Measurements from ENCODE around the gene ZCCHC2.
A peak's percentile ranks its signal among the peaks of the same experiment; 100 is the strongest.

The ZCCHC2 gene

DNA sequence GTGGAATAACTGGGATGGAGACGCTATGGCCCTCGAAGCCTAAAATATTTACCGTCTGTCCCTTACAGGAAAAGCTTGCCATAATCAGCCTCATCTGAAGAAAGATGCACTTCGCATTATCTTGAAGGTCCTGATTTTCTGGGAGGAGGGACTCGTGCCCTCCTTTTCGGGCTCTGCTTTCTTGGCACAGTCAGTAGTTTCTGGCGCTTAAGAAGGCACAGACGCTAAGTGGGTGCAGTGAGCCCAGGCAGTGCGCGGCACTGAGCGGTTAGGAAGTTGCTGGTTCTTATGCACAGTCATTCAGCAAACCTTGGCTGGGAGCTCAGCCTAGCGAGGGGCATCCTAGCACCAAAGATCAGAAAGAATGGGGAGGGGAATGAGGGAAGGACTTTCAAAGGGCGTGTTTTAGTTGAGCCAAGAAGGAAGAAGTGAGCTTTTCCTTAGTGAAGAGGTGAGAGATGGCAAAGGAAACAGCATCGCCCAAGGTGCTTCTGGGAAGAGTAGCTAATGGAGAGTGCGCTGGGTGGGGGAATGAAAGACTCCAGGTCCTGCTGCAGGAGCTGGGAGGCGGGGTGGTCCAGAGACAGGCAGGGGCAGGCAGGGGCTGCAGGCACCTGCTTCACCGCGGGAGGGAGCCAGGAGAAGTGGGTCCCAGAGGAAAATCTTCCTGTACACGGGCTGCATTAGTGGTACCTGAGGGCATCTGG, 64.1 kb downstream of the ZCCHC2 start:
- no peak for TF ChIP-seq POLR2A (IDR thresholded peaks at IDR 0.05; ENCODE audit: low read depth, low read length)
- no peak for FAIRE-seq
- no peak for DNase-seq (ENCODE audit: insufficient read length, low spot score)

DNA sequence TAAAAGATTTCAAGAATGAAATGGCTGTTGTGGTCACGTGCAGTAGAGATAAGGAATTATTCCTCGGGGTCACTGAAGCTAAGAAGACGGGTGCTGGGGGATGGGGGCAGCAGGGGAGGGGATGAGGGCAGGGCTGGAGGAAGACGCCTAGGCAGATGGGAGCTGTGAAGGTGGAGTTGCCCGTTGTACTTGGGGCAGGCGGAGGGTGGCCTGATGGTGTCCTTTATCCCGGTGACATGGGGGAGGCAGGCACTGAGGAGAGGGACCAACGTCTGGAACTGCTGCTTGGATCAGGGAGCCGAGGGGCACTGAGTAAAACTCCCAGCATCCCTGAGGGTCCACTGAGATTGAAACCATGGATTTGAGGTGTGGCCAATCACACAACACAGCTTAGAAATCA, 64.9 kb downstream of the ZCCHC2 start:
- no peak for TF ChIP-seq POLR2A (IDR thresholded peaks at IDR 0.05; ENCODE audit: low read depth, low read length)
- FAIRE-seq (no peak), DNase-seq (ENCODE audit: insufficient read length, low spot score) (no peak)

DNA sequence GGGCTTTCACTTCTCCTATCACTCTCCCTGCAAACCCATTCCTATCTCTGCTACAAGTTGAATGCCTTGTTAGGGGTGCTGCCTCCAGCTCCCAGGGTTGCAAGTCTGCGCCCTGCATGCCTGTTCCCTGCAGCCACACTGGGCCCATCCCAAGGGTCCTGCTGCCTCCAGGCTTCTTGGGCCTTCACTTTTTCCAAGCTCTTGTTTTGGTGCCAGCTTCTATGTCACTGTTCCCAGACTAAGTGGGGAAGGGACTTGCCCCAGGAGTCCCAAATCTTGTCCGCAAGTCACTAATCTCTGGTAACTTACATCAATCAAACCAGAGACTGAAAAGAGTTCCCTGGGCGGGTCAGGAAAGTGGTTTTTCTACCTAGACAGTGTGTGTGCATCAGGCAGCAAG, 65.4 kb downstream of the ZCCHC2 start:
- DNase-seq (ENCODE audit: insufficient read length, low spot score) (no peak), FAIRE-seq (no peak)

DNA sequence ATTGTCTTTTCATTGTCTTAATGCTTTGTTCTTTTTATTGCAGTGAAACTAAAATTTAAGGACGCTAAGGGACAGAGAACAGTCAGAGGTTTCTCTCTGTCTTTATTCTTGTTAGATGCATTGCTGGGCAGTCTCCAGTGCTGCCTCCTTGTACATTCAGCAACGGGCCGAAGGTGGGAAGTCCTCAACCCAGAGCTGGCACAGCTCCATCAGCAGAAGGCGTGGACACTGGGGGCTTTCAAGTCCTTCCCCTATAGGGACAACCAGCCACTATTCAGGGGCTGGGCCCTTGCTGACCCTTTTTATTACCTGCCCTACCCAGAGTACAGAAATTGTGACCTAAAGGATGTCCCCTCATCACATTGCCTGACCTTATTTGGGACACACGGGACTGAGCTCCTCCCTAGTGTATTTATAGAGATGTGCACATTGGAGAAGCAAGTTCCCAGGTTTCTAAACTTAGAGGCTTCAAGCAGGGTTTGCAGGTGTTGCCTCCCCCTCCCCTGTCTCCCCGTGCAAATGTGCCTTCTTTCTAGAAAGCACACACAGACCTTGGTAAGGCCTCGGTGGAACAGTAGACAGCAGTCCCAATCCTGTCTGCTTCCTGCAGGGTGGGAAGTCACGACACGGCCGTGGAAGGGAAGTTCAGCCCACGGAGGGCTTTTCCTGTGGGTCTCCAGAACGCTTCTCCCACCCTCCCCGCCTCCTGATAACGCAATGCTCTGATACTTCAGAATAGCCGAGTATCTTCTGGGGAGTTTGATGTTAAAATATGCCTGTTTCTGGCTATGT, 68.2 kb downstream of the ZCCHC2 start:
- TF ChIP-seq POLR2A (IDR thresholded peaks at IDR 0.05; ENCODE audit: low read depth, low read length), result no peak
- FAIRE-seq (no peak), DNase-seq (ENCODE audit: insufficient read length, low spot score) (no peak)

More for the DNA sequence above, 65.4 kb downstream of the ZCCHC2 start:
- no peak for TF ChIP-seq POLR2A (IDR thresholded peaks at IDR 0.05; ENCODE audit: low read depth, low read length)

DNA sequence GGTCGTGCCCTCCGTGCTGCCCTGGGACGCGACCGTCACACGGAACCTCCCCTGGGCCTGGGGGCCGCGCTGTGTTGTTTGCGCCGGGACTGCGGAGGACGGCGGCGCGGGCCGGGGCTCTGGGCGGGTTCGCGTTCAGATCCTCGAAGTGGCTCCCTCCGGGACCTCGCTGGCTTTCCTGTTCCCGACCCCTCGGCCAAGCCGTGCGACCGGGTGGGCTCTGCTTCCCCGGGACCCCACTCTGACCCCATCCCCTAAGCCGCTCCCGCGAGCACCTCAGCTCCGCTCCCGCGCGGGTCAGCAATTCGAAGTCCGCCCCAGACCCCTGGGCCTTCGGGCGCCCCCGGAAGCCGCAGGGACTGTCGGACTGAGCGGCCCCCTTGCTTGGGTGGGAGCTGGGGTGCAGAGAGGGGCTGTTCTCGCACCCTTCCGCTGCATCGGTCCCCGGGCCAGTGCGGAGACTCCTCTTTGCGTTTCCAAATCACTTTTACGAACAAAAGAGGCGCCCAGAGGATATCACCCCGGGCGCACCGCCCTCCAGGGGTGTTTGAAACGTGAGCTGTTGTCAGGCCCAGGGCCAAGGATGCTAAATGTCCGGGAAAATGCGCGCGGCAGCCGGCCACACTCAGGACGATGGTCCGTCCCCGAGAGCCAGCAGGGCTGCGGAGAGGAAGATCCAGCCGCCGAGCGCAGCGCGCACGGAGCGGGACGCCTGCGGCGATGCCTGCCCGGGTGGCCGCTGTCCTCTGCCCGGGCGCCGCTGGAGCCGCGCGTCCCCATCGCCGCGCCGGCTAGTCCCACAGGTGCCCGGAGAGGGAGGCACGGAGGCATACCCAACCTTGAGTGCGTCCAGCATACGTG, 73.5 kb downstream of the ZCCHC2 start:
- DNase-seq (ENCODE audit: insufficient read length, low spot score) (no peak), FAIRE-seq (no peak)
- TF ChIP-seq POLR2A (IDR thresholded peaks at IDR 0.05; ENCODE audit: low read depth, low read length), result no peak

DNA sequence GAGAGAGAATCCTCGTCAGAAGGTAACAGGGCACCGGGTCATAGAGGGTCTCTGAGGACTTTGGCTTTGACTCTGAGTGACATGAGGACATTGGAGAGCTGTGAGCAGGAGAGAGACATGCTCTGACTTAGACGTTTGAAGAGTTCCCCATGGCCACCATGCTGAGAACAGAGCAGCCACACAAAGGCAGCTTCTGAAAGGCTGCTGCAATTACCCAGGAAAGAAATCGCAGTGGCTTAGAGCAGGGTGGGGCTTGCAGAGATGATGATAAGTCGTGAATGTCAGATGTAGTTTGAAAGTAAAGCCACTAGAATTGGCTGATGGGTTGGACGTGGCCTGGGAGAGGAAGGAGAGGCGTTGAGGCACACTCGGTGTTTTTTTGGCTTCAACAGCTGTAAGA, 79.0 kb downstream of the ZCCHC2 start:
- TF ChIP-seq POLR2A (IDR thresholded peaks at IDR 0.05; ENCODE audit: low read depth, low read length), result no peak
- FAIRE-seq (no peak), DNase-seq (ENCODE audit: insufficient read length, low spot score) (no peak)

DNA sequence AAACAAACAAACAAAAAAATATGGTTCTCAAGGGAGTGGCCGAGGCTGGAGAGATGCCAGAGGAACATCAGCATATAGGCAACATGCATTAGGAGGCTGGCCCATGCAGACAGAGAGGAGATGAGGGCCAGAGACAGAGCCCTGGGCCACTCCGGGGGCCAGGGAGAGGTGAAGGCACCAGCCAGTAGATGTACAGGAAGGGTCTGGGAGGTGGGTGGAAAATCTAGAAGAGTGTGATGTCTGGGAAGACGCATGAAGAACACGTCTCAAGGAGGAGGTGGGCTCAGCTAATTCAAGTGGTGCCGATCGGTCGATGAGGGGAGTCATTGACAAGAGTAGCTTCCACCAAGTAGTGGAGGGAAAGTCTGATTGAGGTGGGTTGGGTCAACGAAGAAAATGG, 79.9 kb downstream of the ZCCHC2 start:
- DNase-seq (ENCODE audit: insufficient read length, low spot score), result no peak
- FAIRE-seq, result no peak
- no peak for TF ChIP-seq POLR2A (IDR thresholded peaks at IDR 0.05; ENCODE audit: low read depth, low read length)

DNA sequence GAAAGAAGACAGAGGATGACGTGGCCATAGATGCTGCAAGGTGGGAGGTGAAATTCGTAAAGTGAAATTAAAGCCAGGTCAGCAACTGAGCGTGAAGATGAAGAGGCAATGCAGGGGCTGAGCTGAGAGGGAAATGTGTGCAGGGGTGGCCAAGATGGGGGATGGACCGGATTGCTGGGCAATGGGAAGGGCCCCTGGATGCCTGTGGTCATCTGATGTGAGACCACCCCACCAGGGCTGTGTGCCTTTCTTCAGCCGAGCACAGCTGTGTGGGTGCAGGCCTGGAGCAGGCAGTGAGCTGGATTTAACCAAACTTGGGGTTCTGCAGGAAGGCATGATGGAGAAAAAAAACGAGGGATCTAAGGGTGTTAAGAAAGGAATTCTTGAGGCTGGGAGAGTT, 80.4 kb downstream of the ZCCHC2 start:
- FAIRE-seq (no peak), DNase-seq (ENCODE audit: insufficient read length, low spot score) (no peak)
- no peak for TF ChIP-seq POLR2A (IDR thresholded peaks at IDR 0.05; ENCODE audit: low read depth, low read length)

DNA sequence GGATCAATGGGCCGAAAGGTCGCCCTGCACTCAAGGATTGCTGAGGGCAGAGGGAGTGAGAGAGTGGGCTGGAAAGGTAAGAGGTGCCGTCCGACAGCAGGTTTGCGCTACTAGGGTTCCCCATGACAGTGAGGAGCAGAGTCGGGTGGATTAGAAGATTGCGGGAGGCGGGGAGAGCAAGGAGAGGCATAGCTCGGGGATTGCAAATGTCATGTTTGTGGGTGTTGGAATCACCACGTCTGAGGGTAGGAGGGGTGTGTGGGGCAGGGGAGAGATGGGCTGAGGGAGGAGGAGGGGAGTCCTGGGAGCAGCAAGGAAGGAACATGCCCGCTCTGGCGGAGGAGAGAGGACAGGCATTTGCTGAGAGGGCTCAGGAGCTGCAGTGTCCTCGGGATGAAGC, 81.2 kb downstream of the ZCCHC2 start:
- FAIRE-seq (no peak), DNase-seq (ENCODE audit: insufficient read length, low spot score) (no peak)
- TF ChIP-seq POLR2A (IDR thresholded peaks at IDR 0.05; ENCODE audit: low read depth, low read length), result no peak

DNA sequence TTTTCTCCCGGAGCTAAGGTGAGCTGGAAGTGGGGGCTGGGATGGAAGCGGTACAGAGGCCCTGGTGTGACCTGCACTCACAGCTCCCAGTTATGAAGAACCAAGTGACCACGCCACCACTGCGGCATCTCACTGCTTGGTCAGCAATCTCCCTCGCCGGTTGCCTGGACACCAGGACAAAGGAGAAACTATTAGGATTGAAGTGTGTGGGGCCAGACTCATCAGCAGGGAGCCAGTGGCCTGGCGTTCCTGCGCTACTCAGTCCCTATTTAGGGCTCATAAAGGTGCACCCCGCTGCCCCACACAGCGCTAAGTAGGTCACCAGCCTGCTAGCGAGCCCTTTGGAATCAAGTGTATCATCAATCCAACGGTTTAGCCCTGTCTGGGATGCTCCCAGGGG, 82.9 kb downstream of the ZCCHC2 start:
- FAIRE-seq (no peak), DNase-seq (ENCODE audit: insufficient read length, low spot score) (no peak)
- no peak for TF ChIP-seq POLR2A (IDR thresholded peaks at IDR 0.05; ENCODE audit: low read depth, low read length)

DNA sequence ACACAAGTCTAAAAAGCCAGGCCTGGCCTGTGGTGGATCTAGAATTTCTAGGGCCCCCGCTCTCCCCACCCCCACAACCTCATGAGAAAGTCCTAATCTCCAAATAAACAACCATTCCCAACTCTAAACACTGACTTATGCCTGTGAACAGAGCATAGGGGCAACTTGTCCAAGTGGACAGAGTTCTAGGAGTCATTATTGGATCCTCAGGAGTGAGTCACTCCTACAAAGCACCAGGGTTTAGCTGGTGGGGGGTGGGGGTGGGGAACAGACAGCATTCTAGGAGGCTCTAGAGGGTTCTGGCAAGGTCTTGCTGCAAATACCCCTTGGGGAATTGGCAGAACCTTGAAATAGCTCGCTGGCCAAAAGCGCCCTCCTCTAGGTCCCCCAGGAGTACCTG, 83.3 kb downstream of the ZCCHC2 start:
- FAIRE-seq, result no peak

DNA sequence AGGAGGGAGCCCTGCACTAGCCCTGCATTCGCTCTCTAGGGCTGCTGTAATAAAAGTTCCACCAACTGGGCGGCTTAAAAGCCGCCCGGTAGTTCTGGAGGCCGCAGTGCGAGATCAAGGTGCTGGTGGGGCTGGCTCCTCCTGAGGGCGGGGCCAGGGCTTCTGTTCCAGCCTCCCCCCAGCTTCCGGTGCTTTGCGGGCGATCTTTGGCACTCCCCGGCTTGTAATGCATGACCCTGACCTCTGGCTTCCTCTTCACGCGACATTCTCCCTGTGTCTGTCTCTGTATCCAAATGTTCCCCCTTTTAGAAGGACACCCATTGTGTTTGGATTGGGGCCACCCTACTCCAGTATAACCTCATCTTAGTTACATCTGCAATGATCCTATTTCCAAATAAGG, 84.5 kb downstream of the ZCCHC2 start:
- FAIRE-seq, result no peak
- DNase-seq (ENCODE audit: insufficient read length, low spot score), result no peak
- TF ChIP-seq POLR2A (IDR thresholded peaks at IDR 0.05; ENCODE audit: low read depth, low read length), result no peak

More for the DNA sequence above, 83.3 kb downstream of the ZCCHC2 start:
- peak; percentile 40 for DNase-seq (ENCODE audit: insufficient read length, low spot score)
- TF ChIP-seq POLR2A (IDR thresholded peaks at IDR 0.05; ENCODE audit: low read depth, low read length), result no peak

DNA sequence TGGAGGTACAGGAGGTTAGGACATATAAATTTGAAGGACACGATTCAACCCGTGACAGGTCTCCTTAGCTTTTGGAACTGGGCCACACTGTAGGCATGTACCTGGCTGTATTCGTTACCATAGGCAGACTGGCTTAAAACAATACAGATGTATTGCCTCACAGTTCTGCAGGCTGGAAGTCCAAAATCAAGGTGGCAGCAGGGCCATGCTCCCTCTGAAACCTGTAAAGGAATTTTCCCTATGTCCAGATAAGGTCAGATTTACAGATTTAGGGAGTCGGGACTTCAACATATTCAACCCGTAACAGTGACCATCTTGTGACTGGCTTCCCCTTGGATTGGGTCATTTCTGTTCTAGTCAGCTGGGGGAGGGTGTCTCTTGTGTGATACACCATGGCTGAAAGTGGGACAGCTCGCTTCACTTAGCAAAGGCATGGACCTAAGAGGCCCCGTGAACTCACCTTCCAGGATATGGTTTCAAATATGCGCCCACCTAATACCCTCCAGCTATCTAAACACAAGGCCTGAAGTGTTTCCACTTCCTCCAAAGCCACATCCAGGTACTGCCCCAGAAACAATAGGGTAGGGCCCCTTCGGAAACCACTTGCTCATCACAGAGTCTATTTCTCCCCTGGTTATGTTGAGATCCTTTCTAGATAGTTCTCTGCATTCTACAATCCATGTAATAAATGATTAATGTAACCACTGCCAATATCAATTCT, 85.0 kb downstream of the ZCCHC2 start:
- DNase-seq (ENCODE audit: insufficient read length, low spot score) (no peak), FAIRE-seq (no peak)
- no peak for TF ChIP-seq POLR2A (IDR thresholded peaks at IDR 0.05; ENCODE audit: low read depth, low read length)

DNA sequence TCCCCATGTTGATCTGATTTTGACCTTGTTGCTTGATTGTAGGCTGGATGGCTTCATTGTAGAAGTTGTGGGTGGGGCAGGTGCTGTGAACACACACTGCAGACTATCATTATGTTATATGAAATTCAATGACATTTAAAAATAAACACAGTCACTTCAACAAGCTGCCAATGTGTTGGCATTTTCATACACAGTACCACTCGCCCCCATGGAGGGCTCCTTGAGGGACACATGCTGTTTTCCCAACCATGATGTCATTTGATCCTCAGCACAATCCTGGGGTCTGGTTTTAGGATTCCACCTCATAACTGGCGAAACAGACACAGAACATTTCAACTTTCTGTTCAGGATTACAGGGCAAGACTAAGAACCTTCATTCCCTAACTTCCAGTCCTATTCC, 86.9 kb downstream of the ZCCHC2 start:
- no peak for FAIRE-seq
- TF ChIP-seq POLR2A (IDR thresholded peaks at IDR 0.05; ENCODE audit: low read depth, low read length), result no peak
- no peak for DNase-seq (ENCODE audit: insufficient read length, low spot score)

Data from H54 (cell line).